HG03342 (cell line): ENCODE data around the gene MMP24.
"Not testable (repeated sequence)": the region's sequence is repeated elsewhere in the genome, so short reads cannot be mapped to it uniquely, and the experiment has no call there.

Experiments
- ATAC-seq: cut with Tn5 transposase; IDR thresholded peaks from one replicate; pipeline ENCODE4 v1.9.1; 2021; ENCODE audit warnings: mild to moderate bottlenecking, moderate library complexity; ENCODE audit not compliant: unreplicated experiment

Gene MMP24

DNA sequence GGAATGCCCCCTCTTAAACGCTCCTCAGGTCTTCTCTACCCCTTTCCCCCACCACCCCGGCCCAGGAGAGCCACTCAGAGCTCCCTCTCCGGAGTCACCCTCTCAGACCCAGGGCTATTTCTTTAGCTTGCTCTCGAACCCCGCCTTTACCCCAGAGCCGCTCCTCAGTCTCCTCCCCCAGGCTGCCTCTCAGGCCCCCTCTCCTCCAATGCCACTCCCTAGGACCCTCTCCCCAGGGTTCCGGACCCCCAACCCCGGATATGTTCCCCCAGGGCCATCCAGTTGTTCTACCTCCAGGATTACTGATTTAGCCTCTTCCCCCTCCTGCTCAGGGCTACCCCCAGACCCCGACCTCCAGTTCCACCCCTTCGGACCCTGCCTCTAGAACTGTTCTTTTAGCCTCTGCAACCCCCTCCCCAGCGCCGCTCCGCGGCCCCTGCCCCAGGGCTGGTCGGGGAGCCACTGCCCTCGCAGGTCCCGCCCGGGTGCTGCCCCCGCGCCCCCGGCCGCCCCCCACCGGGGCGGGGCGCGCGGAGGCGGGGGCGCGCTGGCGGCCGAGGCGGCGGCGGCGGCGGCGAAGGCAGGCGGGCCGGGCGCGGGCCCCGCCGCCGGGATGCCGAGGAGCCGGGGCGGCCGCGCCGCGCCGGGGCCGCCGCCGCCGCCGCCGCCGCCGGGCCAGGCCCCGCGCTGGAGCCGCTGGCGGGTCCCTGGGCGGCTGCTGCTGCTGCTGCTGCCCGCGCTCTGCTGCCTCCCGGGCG lies at the start of gene MMP24:
Gene MMP24 (plus strand): TSS at position 565 of the 758 bp plus-strand sequence. CDS start 49 bp downstream, at position 614.
- ATAC-seq: no peak

DNA sequence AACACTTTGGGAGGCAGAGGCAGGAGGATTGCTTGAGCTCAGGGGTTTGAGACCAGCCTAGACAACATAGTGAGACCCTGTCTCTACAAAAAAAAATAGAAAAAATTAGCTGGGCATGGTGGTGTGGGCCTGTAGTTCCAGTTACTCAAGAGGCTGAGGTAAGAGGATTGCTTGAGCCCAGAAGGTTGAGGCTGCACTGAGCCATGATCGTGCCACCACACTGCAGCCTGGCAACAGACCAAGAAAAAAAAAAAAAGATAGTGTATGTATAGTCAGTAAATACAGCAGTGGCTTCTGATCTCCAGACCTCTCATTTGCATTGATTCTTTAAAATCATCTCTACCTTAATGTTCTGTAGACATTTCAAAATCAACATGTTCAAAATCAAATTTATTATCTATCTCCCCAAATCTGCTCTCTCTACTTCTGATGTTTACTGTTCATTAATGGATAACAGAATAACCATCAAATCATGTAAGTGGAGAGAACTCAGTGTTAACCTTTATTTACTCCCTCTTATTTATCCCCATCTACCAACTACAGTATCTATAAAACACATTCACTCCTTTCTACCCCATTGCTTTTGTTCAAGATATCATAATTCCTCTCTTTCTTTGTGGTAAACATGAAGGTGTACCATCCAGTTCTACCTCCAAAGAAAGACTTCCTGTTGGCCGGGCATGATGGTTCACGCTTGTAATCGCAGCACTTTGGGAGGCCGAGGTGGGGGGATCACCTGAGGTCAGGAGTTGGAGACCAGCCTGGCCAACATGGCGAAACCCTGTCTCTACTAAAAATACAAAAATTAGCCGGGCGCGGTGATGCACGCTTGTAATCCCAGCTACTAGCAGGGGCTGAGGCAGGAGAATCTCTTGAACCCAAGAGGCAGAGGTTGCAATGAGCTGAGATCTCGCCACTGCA lies 46.9 kb upstream of the MMP24 start:
- no peak for ATAC-seq

DNA sequence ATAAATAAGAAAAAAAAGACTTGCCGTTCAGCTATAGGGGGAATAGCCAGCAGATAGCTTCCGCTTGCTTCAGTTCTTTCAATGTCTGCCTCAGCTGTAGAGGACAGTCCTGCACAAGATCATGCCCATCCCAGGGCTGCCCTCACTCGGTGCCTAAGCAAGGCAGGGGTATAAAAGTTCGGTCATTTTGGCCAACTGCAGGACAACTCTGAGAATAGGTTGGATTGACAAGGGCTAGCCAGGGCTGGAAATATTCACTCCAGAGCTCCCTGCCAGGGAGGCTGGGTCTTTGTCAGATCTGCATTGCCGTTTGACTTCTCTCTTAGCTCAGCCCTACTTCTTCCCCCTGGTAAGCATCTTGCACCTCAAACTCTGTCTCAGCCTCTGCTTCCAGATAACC lies 46.2 kb upstream of the MMP24 start:
- ATAC-seq: no peak

DNA sequence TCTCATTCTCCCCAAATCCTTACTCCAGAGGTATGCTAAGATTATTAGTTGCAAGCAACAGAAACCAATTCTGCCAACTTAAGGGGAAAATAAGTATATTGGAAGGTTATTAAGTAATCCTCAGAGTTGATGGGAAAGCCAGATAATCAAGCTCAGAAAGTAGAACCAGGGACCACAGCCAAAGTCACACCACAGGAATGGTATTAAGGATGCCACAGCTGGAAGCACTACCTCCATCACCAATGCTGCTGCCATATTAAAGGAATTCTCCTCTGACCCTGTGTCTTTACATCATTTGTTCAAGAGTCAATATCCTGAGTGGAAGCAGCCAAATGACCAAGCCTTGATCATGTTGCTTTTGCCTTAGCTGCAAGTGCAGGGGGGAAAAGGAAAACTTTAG lies 44.8 kb upstream of the MMP24 start:
- no peak for ATAC-seq

DNA sequence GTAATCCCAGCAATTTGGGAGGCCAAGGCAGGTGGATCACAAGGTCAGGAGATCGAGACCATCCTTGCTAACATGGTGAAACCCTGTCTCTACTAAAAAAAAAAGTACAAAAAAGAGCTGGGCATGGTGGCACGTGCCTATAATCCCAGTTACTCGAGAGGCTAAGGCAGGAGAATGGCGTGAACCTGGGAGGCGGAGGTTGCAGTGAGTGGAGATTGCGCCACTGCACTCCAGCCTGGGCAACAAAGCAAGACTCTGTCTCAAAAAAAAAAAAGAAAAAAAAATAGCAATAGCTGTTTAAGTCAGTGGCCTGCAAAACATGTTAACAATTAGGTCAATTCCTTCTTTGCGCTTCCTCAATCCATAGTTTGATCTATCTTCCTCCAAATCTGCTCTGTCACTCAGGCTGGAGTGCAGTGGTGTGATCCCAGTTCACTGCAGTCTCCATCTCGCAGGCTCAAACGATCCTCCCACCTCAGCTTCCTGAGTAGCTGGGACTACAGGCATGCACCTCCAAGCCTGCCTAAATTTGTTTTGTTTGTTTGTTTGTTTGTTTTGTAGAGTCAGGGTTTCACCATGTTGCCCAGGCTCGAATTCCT lies 39.7 kb upstream of the MMP24 start:
- not testable (repeated sequence) for ATAC-seq

DNA sequence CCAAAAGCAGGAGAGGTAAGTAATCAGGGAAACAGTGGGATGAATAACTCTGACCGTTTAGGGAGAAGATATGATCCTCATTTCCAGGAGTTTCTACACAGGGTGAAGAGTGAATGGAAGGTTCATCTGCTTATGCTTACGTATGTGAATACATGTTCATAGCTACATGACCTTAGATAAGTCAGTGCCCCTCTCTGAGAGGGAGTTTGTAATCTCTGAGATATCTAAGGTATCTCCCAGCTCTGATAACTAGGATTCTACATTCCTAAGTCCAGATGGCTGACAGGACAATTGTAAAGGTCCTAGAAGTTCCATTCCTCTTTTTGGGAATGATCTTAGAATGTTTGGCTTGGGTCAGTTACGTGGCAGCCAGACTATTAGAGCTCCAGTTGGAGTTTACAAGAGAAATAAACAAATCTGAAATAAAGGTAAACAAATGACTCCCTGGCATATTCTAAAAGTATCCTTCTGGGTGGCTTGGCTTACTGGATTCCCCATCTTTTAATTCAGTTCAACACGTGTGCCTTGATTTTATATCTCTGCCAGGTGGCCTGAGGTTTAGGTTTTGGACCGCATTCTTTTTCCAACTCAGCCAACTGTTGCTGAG lies 38.8 kb upstream of the MMP24 start:
- no peak for ATAC-seq

DNA sequence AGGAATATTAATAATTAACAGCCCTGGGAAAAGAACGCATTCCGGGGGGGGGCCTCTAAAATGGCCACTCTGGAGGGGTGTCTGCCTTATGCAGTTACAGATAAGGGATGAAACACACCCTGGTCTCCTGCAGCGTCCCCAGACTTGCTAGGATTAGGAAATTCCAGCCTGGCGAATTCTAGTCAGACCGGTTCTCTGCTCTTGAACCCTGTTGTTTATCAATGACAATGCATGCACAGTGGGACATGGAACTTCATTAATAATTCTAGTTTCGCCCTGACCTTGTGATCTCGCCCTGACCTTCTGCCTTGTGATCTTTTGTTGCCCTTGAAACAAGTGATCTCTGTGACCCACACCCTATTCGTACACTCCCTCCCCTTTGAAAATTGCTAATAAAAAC lies 37.3 kb upstream of the MMP24 start:
- not testable (repeated sequence) for ATAC-seq

DNA sequence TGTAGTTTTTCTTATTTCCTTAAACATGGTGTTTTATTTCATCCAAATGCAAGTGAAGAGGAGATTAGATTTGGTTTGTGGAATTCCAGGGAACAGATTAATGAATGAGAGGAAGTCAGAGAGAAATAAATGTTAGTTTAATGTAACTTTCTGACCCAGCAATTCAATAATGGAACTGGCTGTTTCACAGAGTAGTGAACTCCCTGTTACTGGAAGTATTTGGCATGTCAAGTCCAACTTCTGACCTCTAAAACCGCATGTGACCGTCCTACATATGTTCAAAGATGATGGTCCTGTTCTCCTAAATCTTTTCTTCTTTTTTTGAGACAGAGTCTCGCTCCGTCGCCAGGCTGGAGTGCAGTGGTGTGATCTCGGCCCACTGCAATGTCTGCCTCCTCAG lies 35.9 kb upstream of the MMP24 start:
- ATAC-seq: no peak

DNA sequence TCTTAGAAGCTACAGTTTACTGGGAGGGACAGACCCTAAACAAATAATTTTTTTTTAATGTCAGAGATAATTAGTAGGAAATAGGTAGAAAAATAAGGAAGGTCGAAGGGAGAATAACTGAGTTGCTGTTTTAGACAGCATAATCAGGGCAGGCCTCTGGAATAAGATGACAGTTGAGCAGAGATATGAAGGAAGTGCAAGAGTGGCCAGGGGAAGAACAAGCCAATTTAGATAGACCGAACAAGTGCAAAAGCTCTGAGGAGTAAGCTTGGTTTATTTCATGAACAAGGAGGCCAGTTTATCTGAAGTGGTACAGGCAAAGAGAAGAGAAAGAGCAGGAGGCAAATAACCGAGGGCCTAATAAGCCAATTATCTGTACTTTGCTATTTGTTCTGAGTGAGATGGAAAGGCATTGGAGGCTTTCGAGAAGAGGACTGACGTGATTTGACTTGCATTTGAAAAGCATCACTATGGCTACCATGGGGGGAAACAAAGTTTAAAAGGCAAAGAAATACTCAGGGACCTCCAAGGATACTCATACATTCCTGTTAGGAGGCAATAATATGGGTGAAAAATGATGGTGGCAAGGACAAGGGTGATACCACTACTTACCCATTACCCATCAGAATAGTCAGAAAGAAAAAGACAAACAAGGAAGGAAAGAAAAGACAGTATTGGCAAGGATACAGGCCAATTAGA lies 34.9 kb upstream of the MMP24 start:
- no peak for ATAC-seq

DNA sequence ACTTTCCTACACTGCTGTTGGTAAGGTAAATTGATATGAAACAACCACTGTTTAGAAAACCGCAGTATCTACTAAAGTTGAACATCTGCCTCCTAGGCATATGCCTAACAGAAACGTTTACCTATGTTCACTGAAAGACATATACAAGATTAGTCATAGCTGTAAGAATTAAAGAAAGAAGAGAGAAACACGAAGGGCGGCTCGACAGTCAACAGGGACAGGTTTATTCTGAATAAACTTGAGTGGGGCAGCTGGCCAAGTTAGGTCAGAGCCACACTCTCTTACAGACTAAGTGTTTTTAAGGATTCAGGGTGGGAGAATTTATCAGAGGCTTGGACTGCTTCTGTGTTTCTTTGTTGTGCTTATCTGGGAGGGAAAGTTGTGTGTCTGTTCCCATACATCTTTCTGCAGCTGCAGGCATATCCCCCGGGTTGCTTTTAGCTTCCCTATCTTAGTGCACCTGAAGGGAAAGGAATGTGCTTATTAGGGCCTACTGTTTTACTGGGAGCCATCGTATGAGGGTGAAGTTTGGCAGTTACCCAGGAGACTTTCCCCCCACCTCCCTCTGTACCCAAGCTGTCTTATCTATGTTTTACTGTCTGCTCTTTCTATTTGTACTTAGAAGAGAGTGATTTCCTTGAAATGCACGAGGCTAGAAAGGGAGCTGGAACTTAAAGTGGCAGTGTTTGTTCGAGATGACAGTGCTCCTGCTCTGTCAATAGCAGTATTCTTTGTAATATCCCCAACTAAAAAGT lies 34.2 kb upstream of the MMP24 start:
- no peak for ATAC-seq

DNA sequence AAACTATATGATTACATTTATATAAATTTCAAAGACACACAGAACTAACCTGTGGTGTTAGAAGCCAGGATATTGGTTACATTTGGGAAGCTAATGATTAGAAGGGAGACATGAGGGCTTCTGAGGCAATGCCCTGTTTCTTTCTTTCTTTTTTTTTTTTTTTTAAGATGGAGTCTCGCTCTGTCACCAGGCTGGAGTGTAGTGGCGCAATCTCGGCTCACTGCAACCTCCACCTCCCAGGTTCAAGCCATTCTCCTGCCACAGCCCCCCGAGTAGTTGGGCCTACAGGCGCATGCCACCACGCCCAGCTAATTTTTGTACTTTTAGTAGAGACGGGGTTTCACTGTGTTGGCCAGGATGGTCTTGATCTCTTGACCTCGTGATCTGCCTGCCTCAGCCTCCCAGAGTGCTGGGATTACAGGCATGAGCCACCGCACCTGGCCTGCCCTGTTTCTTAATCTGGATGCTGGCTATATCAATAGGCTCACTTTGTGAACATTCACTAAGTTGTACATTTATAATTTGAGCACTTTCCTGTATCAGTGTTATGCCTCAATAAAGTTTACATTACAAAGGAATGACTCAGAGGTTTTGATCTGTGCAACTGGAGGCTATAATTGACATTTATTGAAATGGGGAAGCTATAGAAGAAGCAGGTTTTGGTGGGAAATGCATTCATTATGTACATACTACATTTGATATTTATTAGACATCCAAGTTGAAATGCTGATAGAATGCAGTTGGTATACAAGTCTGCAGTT lies 33.3 kb upstream of the MMP24 start:
- ATAC-seq: not testable (repeated sequence)

DNA sequence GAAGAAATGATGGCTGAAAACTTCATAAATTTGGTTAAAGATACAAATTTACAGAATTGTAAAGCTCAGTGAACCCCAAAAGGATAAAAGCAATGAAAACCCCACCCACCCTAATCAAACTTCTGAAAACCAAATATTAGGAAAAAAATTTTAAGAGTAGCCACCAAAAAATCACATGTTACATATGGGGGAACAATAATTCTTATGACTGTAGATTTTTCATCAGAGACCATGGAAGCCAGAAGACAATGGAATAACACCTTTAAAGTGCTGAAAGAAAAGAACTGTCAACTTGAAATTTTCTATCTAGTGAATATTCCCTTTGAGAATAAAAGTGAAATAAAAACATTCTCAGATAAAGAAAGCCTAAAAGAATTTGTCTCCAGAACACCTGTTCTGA lies 30.2 kb upstream of the MMP24 start:
- no peak for ATAC-seq

DNA sequence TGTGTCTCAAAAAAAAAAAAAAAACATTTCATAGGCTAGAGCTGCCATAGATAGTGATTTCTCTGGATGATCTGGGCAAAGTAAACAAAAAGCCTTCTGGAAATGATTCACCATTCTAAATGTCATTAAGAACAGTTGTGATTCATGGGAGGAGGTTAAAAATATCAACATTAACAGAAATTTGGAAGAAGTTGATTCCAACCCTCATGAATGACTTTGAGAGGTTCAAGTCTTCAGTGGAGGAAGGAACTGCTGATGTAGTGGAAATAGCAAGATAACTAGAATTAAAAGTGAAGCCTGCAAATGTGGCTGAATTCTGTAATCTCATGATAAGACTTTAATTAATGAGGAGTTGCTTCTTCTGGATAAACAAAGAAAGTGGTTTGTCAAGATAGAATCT lies 26.8 kb upstream of the MMP24 start:
- no peak for ATAC-seq

DNA sequence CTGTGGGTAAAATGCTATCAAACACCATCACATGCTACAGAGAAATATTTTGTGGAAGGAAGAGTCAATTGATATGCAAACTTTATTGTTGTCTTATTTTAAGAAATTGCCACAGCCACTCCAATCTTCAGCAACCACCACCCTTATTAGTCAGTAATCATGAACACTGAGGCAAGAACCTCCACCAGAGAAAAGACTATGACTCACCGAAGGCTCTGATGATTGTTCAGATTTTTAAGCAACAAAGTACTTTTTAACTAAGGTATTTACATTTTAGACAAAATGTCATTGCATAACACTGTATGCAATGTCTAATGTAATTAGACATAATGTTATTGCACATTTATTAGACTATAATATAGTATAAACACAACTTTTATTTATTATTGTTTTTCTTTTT lies 26.2 kb upstream of the MMP24 start:
- ATAC-seq: no peak

DNA sequence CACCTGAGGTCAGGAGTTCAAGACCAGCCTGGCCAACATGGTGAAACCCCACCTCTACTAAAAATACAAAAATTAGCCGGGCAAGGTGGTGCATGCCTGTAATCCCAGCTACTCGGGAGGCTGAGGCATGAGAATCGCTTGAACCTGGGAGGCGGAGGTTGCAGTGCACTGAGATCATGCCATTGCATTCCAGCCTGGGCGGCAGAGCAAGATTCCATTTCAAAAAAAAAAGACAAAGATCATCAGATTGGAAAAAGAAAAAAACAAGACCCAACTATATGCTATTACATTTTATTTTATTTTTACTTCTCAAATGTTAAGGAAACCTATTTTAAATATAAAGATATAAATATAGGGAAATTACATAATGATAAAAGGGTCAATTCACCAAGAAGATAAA lies 25.0 kb upstream of the MMP24 start:
- not testable (repeated sequence) for ATAC-seq

DNA sequence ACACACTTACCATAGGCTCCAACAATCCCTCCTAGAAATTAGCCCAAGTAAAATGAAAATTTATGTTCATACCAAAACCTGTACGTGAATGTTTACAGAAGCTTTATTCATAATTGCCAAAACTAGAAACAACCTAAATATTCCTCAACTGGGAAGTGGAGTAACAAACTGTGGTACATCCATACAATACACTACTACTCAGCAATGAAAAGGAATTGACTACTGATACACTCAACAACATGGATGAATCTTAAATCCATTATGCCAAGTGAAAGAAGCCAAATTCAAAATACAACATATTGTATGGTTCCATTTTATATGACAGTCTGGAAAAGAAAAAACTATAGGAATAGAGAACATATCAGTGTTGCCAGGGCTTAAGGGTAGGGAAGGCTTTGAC lies 19.7 kb upstream of the MMP24 start:
- ATAC-seq: no peak

DNA sequence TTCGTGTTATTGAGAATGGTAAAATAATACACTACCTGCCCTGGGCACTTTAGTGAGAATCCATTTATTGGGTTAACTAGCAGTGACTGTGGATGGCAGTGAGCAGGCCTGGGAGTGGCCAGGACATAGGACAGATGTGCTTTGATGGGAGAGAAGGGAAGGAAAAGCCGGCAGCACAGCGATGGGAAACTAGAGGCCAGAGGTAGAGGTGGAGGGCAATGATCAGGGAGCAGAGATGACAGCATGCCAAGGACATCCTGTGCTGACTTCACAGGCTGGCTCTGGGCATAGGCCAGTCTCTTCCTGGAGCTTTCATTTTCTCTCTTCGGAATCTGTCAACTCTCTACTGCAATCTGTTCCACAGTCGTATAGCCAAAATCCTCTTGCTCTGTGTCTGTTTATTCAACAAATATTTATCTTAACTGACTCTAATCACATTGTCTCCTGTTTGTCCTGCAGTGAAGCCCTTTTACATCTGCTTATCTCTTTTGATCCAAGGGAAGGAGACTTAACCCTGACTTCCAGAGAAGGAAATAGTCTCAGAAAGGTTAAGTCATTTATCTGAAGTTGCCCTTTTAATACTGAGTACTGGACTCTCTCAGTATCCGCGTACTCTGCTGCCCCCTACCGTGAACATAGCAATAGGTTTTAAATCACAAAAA lies 18.4 kb upstream of the MMP24 start:
- ATAC-seq: no peak

DNA sequence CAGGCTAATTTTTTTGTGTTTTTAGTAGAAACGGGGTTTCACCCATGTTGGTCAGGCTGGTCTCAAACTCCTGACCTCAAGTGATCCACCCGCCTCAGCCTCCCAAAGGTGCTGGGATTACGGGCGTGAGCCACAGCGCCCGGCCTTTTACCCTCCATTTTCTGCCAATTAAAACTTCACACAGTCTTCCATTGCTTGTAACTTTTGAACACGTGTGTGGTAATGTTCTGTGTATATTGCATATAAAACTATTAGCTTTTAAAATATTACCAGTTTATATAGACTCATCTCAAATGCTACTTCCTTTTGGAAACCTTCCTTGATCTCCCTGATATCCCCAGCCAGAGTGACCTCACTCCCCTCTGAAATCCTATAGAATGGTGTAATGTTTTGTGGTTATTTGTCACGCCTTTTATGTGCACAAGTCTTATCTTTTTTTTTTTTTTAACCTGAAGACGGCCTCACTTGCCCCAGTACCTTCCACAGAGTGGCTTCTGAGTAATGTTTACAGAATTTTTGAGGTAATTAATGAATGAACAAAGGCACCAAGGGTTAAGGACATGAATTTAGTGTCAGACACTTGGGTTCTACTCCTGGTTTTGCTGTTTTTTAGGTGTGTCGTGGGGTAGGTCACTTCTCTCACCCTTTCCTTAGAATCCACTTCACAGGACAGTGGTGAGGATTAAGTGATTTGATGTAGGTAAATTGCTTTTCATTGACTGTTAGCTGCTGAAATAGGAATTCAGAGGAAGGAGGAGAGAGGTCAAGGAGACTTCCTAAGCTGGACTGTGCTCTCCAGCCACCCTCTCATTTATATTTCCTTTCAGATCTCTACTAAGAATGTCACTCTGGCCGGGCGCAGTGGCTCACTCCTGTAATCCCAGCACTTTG lies 11.2 kb upstream of the MMP24 start:
- no peak for ATAC-seq
